Activated naive CD8-positive, alpha-beta T cell treated with anti-CD3 and anti-CD28 coated beads, Interleukin-2, amount 50 U/mL, for 16 hours (primary cell): ENCODE measurements around the gene PDP2.

Source experiments
- DNase-seq: peaks from one replicate; pipeline ENCODE4 v3.0.0-alpha.2; 2020; ENCODE audit warnings: low read depth, low spot score

Gene PDP2

DNA sequence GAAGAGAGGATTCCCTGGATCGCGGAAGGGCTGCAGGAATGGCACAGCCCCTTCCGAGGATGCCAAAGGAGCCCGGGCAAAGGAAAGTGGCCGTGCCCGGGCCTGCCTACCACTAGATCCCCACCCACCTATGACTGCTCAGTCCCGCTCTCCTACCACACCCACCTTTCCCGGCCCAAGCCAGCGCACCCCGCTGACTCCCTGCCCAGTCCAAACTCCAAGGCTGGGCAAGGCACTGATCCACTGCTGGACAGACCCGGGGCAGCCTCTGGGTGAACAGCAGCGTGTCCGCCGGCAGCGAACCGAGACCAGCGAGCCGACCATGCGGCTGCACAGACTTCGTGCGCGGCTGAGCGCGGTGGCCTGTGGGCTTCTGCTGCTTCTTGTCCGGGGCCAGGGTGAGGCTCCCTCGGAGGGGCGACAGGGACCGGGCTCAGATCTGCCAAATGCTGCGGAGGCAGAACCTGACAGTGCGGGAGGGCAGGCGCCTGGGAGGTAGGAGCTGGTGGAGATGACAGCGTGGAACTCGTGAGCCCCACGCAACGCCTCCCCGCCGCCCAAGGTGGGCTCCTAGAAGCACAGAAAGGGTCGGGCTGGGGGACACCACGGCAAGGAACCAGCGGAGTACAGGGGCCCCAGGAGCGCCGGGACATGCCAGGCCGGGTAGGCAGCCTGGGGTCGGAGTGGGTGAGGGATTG lies 55.1 kb downstream of the PDP2 start, which contains the start of gene CES2:
Gene CES2 (plus strand): TSS at position 203 of the 698 bp plus-strand sequence. CDS start 120 bp downstream, at position 323.
- no peak for DNase-seq

DNA sequence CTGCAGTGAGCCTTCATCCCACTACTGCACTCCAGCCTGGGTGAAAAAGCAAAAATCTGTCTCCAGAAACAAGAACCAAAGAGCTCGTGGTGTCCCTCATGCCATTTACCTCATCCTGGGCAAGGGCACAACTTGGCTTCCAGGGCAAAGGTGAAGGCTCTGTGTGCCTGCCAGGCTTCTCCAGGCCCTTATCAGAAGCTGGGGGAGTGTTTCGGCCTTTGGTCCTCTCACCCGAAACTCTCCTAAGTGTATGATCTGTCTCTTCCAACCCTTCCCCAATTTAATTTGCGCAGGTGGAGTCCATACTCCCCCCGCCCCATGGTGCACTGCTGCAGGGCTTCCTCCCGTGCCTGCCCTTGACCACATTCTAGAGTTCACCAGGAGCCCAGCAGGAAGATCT lies 56.1 kb downstream of the PDP2 start:
- no peak for DNase-seq

DNA sequence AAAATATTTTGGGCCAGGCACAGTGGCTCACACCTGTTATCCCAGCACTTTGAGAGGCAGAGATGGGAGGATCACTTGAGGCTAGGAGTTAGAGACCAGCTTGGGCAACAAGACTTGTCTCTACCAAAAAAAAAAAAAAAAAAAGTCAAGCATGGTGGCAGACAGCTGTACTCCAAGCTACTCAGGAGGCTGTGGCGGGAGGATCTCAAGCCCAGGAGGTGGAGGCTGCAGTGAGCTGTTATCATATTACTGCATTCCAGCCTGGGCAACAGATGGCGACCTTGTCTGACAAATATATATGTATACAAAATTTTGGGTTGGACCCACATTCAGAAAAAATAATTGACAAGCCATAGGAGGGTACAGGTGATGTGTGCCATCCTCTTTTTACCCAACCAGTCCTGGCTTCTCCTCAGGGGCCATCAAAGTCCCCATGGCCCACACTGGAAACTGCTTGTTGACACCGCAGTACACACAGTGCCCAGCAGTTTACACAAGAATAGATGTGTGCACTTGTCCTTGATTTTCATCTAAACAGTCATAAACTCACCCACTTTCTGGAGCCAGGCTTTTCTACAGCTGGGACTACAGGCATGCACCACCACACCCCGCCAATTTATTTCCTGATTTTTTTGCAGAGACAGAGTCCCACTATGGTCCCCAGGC lies 56.7 kb downstream of the PDP2 start:
- no peak for DNase-seq

DNA sequence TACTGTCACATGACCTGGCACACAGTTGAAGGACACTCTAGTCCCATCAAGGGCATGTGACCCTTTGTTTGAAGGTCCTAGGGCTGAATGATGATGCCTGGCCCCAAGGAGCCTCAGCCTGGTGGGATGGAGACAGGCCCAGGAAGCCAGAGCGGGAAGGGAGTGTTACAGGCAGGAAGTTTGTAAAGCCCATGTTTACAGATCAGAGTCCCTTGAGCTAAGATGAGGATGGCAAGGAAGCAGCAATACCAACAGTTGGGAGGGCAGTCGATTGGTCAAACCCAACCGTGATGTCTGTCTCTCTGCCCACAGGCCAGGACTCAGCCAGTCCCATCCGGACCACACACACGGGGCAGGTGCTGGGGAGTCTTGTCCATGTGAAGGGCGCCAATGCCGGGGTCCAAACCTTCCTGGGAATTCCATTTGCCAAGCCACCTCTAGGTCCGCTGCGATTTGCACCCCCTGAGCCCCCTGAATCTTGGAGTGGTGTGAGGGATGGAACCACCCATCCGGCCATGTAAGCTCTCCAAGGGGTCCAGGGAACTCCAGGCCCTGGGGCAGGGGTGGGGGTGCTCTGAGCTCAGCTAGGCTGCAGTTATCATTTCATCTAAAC lies 57.5 kb downstream of the PDP2 start:
- DNase-seq, result no peak

DNA sequence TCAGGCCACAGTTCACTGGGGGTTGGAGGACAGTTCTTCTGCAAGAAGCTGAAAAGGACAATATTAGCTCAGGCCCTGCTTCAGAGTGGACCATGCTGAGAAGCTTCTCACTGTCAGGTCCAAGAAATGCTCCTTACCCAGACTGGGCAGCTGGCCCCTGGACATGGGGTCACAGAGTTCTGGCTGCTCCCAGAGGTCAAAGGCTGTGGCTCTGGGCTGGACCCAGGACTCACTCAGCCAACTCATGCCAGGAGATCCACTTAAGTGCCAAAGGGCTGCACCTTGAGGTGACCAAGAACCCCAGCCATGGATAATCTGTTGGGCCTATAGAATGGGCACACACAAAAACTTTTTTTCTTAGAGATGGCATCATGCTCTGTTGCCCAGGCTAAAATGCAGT lies 59.1 kb downstream of the PDP2 start:
- DNase-seq, result no peak

DNA sequence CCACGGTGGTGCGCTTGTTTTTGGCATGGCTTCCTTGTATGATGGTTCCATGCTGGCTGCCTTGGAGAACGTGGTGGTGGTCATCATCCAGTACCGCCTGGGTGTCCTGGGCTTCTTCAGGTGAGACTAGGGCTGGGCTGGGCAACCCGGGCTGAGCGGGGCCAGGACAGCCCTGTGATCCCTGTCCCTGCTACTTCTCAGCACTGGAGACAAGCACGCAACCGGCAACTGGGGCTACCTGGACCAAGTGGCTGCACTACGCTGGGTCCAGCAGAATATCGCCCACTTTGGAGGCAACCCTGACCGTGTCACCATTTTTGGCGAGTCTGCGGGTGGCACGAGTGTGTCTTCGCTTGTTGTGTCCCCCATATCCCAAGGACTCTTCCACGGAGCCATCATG lies 59.9 kb downstream of the PDP2 start:
- DNase-seq, result no peak
